ENCODE measurements around the gene TPRKB. TPM values are rescaled to one million over a fixed set of nuclear protein-coding genes. Genes with fewer than 3 reads are reported as not detected.
A peak's percentile ranks its signal among the peaks of the same experiment; 100 is the strongest.
"Not testable (repeated sequence)": the region's sequence is repeated elsewhere in the genome, so short reads cannot be mapped to it uniquely, and the experiment has no call there.

TPRKB gene
- 10 to 100 TPM; 17.2 to 47.9 (median 21.5) TPM for total RNA-seq
- polyA plus RNA-seq: 10 to 100 TPM; 50.9 to 67.2 (median 62.2) TPM
- long read RNA-seq, donor 1, transcript TPRKB-201 (5 exons, 748 nt): major isoform, 19 of 51 reads
- long read RNA-seq, donor 1, partial matches to known transcripts: 26 of 51 reads
- long read RNA-seq, donor 1, other reads (novel, unspliced or antisense): 0 of 51 reads
- long read RNA-seq, donor 2, transcript TPRKB-201 (5 exons, 748 nt): major isoform, 8 of 22 reads
- long read RNA-seq, donor 2, partial matches to known transcripts: 11 of 22 reads
- long read RNA-seq, donor 2, other reads (novel, unspliced or antisense): 0 of 22 reads
- long read RNA-seq, donor 3, transcript TPRKB-201 (5 exons, 748 nt): major isoform, 13 of 41 reads
- long read RNA-seq, donor 3, partial matches to known transcripts: 20 of 41 reads
- long read RNA-seq, donor 3, other reads (novel, unspliced or antisense): 5 of 41 reads
- long read RNA-seq, donor 4, transcript TPRKB-201 (5 exons, 748 nt): major isoform, 16 of 37 reads
- long read RNA-seq, donor 4, partial matches to known transcripts: 7 of 37 reads
- long read RNA-seq, donor 4, other reads (novel, unspliced or antisense): 11 of 37 reads
- long read RNA-seq, donor 5, transcript TPRKB-201 (5 exons, 748 nt): major isoform, 10 of 35 reads
- long read RNA-seq, donor 5, transcript TPRKB-202 (6 exons, 819 nt): minor isoform, 6 of 35 reads
- long read RNA-seq, donor 5, partial matches to known transcripts: 5 of 35 reads
- long read RNA-seq, donor 5, other reads (novel, unspliced or antisense): 10 of 35 reads
- long read RNA-seq, donor 6, transcript TPRKB-201 (5 exons, 748 nt): major isoform, 12 of 25 reads
- long read RNA-seq, donor 6, partial matches to known transcripts: 4 of 25 reads
- long read RNA-seq, donor 6, other reads (novel, unspliced or antisense): 6 of 25 reads
- long read RNA-seq, donor 7, transcript TPRKB-201 (5 exons, 748 nt): major isoform, 7 of 26 reads
- long read RNA-seq, donor 7, partial matches to known transcripts: 15 of 26 reads
- long read RNA-seq, donor 7, other reads (novel, unspliced or antisense): 0 of 26 reads
- long read RNA-seq, donor 8, transcript TPRKB-201 (5 exons, 748 nt): major isoform, 14 of 34 reads
- long read RNA-seq, donor 8, partial matches to known transcripts: 17 of 34 reads
- long read RNA-seq, donor 8, other reads (novel, unspliced or antisense): 0 of 34 reads
- long read RNA-seq, donor 9, transcript TPRKB-201 (5 exons, 748 nt): major isoform, 9 of 25 reads
- long read RNA-seq, donor 9, partial matches to known transcripts: 14 of 25 reads
- long read RNA-seq, donor 9, other reads (novel, unspliced or antisense): 0 of 25 reads
- long read RNA-seq, donor 10, partial matches to known transcripts: 0 of 8 reads
- long read RNA-seq, donor 10, other reads (novel, unspliced or antisense): 0 of 8 reads

DNA sequence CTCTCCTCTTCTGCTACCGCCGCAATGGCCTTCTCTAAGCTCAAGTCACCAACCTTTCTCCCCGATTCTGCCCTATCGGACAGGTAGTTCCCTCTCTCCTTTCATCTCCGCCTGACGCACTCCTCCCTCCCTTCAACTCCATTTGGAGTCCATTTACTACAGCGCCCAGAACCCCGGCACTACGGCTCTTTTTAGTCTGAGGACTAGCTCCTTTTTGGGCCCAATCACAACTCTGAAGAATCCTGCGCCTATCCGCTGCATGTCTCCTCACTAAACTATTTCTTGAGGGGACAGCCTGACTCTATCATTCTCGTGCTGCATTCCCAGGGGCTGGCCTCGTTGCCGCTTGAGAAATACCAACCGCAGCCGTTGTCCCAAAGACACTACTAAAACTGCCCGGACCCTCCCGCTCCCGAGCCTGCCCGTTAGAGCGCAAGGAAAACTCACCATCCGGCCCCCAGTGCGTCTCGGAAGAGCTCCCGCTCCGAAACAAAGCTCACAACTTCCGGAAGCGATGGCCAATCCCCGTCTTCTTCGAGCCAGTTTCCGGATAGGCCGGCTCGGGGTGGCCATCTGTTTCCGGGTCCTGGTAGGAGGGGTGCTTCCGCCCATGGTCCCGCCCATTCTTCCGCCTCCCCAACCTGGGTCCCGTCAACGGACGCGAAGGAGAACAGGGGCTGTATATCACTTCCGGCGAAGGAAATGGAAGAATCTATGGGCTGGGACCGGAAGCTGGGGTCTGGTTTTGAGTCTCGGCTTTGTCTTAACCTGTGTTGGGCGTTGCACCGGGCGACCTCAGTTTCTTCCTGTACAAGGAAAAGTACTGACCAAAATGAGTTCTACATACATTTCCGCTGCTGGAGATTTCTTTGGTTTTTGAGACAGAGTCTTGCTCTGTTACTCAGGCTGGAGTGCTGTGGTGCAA, at the start of gene TPRKB:
Gene TPRKB (minus strand): TSS at position 491 of the 925 bp plus-strand sequence. CDS start 2,776 bp downstream, outside the sequence.
- peak within 1 kb of the TSS in 4 of 5 donors; percentile 45 to 79 (median 64) for H3K27ac ChIP-seq
- H3K9me3 ChIP-seq (replicated peaks in 1 of 3): no peaks in the 10 kb centered on the region
- no peaks in the 10 kb centered on the region for H3K27me3 ChIP-seq
- peak within 1 kb of the TSS; percentile 7 to 76 (median 56) for H3K4me3 ChIP-seq
- DNase-seq: peak; percentile 94 to 98 (median 97)
- peaks cover 0 to 22% of the 10 kb centered on the region in 2 donors for H3K36me3 ChIP-seq (replicated peaks in 1 of 2)
- intact Hi-C loops (cut with DNase I): no loop called here
- H3K4me1 ChIP-seq (replicated peaks in 1 of 2): peaks cover 0 to 18% of the 10 kb centered on the region in 2 donors
- TF ChIP-seq POLR2A (IDR thresholded peaks at IDR 0.05): peak; percentile 66 to 71
- TF ChIP-seq, protein P1, sequence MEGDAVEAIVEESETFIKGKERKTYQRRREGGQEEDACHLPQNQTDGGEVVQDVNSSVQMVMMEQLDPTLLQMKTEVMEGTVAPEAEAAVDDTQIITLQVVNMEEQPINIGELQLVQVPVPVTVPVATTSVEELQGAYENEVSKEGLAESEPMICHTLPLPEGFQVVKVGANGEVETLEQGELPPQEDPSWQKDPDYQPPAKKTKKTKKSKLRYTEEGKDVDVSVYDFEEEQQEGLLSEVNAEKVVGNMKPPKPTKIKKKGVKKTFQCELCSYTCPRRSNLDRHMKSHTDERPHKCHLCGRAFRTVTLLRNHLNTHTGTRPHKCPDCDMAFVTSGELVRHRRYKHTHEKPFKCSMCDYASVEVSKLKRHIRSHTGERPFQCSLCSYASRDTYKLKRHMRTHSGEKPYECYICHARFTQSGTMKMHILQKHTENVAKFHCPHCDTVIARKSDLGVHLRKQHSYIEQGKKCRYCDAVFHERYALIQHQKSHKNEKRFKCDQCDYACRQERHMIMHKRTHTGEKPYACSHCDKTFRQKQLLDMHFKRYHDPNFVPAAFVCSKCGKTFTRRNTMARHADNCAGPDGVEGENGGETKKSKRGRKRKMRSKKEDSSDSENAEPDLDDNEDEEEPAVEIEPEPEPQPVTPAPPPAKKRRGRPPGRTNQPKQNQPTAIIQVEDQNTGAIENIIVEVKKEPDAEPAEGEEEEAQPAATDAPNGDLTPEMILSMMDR (IDR thresholded peaks at IDR 0.05): no peak
- 1 to 2% (median 1%) methylated on average over 22 to 49 of the region's 49 CpGs for WGBS, 4 donors

DNA sequence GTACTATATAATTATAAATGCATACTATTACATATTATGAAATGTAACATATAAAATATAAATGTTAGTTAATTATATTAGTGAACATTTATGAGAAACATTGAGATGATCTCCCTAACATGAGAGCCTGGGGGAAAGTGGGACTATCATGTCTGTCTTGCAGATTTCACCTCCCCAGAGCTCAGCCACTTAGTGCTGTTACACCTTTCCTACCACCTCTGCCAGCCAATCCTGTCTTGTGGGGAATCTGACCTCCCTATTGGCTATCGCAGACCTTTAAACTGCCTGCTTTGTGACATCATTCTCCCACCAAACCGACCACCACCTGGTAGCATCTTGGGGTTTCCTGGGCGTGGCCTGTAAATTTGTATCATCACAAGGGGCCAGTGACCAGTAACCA, 46.7 kb upstream of the TPRKB start, which contains the start of gene C2orf78:
Gene C2orf78 (plus strand): TSS at position 301 of the 400 bp plus-strand sequence. CDS start 127 bp downstream, outside the sequence.
- DNase-seq; H3K27me3 ChIP-seq; H3K36me3 ChIP-seq (replicated peaks in 1 of 2); H3K4me3 ChIP-seq; H3K4me1 ChIP-seq (replicated peaks in 1 of 2); H3K9me3 ChIP-seq (replicated peaks in 1 of 3); intact Hi-C loops (cut with DNase I); H3K27ac ChIP-seq: not testable (repeated sequence)
- WGBS, 4 donors: 58 to 60% methylated on average over 2 to 3 of the region's 3 CpGs; no CpG with 5 or more reads in 2 of the 4 donors

DNA sequence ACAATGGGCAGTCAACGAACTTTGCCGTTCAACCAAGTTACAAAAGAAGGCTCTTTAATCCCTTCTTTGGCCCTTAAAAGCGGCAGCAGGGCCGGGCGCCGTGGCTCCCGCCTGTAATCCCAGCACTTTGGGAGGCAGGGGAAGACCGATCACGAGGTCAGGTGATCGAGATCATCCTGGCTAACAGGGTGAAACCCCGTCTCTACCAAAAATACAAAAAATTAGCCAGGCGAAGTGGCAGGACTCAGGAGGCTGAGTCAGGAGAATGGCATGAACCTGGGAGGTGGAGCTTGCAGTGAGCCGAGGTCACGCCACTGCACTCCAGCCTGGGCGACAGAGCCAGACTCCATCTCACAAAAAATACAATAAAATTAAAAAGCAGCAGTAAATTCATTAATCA, 46.3 kb upstream of the TPRKB start:
- WGBS, 4 donors: 64 to 80% (median 73%) methylated on average over 15 of the region's 15 CpGs
- H3K4me3 ChIP-seq; H3K4me1 ChIP-seq (replicated peaks in 1 of 2); H3K9me3 ChIP-seq (replicated peaks in 1 of 3); H3K36me3 ChIP-seq (replicated peaks in 1 of 2); H3K27ac ChIP-seq; H3K27me3 ChIP-seq; intact Hi-C loops (cut with DNase I): not testable (repeated sequence)
- peak in 4 of 7 donors; percentile 18 to 44 (median 22) for DNase-seq

DNA sequence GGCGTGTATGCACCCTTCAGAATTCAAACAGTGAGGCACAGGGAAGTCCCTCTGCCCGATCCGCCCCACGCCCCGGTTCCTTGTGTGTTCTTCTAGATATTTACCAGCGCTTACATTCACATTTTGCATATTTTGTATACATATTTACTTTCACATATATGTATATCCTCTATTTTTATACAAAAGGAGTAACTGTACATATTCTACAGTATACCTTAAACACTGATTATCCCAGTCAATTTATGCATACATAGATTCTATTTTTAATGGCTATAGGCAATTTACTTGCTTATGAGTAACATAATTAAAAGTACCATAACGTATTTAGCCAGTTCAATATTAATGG, 43.1 kb upstream of the TPRKB start:
- Histone ChIP-seq H3K4me3 (peak overlapping the region in 2 of 4 donors; percentile 89 to 100), H3K27me3 (no peaks in the 10 kb centered on the region), H3K4me1 (replicated peaks in 1 of 2) (peaks cover 6 to 14% of the 10 kb centered on the region in 2 donors), H3K36me3 (replicated peaks in 1 of 2) (peaks cover 0 to 9% of the 10 kb centered on the region in 2 donors), H3K27ac (peak overlapping the region in 1 of 5 donors; percentile 88), H3K9me3 (replicated peaks in 1 of 3) (no peaks in the 10 kb centered on the region)
- TF ChIP-seq, protein P1 (IDR thresholded peaks at IDR 0.05): peak in 1 of 6 experiments; percentile 26
- no peak for TF ChIP-seq POLR2A (IDR thresholded peaks at IDR 0.05)
- 4 to 5% (median 4%) methylated on average over 7 of the region's 7 CpGs for WGBS, 4 donors
- no peak for DNase-seq
- intact Hi-C loops (cut with DNase I): no loop called here
